HG03520 (cell line): ENCODE measurements around the gene MDC1.
"Not testable (repeated sequence)": the region's sequence is repeated elsewhere in the genome, so short reads cannot be mapped to it uniquely, and the experiment has no call there.

Source experiments
- ATAC-seq: cut with Tn5 transposase; IDR thresholded peaks from one replicate; pipeline ENCODE4 v1.9.1; 2021; ENCODE audit warnings: mild to moderate bottlenecking, moderate library complexity; ENCODE audit not compliant: unreplicated experiment

MDC1 gene

DNA sequence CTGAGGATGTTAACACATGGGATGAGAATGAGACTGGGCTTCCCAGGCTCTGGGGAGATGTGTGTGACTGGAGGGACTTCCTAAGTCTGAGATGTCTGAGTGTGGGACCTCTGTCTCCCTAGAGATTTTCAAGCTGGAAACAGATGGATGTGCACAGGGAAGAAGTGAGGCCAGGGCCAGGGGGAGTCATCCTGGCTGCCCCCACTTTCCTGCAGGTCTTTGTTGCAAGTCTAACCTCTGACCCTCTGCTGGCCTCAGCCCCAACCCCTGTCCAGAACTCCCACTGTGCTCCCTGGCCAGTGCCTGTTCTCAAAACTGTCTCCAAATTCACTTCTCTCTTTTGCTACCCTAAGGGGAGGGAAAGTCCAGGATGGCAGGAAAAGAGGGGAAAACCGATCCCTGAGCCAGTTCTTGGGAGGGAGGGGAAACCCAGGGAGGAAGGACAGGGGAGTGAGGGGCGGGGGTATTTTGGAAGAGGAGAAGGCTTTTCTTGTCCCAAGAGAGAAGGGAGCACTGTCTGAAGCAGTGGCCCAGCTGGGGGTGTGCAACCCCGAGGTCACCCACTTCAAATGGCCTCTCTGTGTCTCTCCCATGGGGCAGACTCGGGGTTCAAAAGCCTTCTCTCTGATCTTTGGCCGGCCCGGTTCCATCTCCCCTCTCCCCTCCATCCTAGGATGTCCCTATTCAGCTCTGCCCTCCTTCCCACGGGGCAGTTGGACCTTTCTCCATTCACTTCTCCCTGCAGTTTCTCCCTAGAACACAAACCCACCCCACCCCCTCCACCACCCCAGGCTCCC is 33.7 kb downstream of the MDC1 start:
- ATAC-seq: no peak

DNA sequence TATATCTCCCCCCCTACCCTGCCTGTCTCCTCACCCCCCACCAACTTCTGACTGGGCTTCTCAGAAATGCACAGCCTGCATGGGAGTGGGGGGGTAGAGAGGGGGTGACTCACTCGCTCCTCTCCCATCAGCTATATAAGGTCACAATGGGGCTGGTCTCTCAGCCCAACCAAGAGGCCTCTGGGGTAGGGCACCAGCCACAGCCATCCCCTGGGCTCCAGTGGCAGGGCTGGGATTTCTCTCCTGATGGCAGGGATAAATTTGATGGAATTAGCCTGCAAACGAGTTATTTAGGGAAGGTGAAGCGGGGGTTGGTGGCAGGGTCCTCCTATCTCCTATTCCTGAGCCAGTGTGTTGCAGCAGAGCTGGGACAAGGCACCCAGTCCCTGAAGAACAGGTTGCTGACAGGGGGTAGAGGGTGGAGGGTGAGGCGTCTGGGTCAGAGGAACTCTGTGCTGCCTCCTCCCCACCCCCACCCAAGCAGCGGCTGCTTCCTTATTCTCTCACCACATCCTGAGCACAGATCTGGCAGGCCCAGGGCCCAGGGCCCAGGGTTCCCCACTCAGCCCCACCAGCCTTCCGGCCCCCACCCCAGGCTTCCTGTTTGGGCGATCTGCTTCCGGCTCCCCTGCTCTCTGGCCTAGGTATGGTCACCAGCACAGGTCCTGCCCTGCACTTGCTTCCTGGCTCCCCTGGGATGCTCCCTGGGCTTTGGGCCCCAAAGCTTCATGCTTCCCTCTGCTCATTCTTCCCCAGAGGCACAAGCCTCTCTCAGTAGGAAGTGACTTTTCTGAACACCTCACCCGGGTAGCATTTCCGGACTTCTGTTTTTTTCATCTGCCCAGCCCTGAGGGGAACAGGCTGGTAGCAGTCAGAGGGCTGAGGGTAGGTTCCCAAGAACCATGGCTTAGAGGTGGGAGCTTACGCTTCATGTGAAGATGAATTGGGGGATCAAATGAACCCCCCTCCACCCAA is 34.7 kb downstream of the MDC1 start:
- ATAC-seq: no peak

DNA sequence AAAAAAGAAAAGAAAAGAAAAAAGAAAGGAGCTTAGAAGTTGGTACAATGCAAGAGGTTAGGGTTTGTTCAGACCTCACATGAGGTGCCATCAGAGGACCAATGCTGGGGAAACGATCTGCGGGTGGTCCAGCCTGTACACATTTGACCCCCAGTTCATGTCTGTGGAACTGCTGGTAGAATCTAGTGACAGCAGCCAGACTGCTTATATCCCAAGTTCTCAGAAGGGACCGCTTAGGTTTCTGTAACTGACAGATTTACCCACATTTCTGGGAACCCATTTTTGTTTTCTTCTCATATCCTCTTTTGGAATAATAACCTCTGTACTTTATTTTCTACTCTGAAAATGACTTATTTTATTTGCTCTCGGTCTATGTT is 35.3 kb downstream of the MDC1 start:
- ATAC-seq: no peak

- no peak for ATAC-seq
Measured at GRCh38 chr6:30679765-30680535, 37.1 kb downstream of the MDC1 start.

GRCh38 chr6:30678964-30679726 is 37.9 kb downstream of the MDC1 start:
- no peak for ATAC-seq

DNA sequence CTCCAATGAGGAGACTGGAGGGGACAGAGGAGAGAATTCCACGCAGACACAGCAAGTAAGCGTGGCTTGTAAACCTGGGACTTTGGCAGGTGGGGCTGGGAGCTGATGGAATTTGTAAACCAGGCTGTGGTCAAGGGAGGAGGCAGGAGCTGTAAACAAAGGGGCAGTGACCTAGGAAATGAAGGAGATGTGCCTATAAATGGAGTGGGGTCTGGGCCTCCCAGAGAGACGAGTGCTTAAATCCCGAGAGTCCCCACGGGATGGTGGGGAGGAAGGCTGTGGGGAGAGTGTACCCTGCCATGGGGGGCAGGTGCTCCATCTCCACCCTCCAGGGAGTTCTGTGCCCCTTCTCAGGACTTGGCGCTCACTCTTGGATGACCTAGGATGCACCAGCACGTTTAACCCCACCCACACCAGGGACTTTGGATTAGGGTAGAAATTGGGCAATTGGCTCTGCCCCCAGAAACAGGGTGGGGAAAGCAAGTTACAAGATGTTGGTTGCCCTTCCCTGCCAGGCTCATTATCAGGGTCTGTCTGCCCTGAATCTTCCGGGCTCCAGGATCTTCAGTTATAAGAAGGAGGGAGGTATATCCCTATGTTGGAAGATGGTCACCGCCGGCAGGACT is 40.3 kb downstream of the MDC1 start:
- no peak for ATAC-seq

GRCh38 chr6:30672445-30673253 is 44.4 kb downstream of the MDC1 start, which contains the start of gene DHX16:
Gene DHX16, minus strand, starts transcription at chr6:30673006. Its CDS starts 165 bp downstream, at chr6:30672841.
- peak; percentile 57 for ATAC-seq

GRCh38 chr6:30670760-30671527 is 46.1 kb downstream of the MDC1 start:
- ATAC-seq: no peak

- ATAC-seq: not testable (repeated sequence)
Measured at GRCh38 chr6:30666300-30666699, 50.8 kb downstream of the MDC1 start.

GRCh38 chr6:30664994-30665767 is 51.9 kb downstream of the MDC1 start:
- no peak for ATAC-seq

GRCh38 chr6:30657922-30658321 is 59.2 kb downstream of the MDC1 start:
- ATAC-seq: not testable (repeated sequence)

GRCh38 chr6:30657454-30657853 is 59.6 kb downstream of the MDC1 start:
- no peak for ATAC-seq

DNA sequence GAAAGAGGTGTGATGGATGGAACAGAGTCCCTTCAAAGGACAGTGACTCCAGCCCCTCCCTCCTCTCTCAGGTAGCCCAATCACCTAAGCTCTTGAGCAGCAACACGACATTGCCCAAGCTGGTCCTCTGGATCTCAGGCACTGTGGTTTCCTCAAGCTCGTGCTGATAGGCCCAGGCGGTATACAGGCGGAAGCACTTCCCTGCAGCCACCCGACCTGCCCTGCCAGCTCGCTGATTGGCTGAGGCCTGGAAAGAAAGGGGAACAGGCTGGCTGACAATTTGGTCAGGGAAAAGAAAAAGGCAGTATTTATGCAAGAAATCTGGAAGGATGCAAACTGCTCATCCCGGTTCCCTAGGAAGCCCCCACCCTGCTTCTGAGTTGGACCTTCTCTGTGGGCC is 60.6 kb downstream of the MDC1 start:
- ATAC-seq: no peak

DNA sequence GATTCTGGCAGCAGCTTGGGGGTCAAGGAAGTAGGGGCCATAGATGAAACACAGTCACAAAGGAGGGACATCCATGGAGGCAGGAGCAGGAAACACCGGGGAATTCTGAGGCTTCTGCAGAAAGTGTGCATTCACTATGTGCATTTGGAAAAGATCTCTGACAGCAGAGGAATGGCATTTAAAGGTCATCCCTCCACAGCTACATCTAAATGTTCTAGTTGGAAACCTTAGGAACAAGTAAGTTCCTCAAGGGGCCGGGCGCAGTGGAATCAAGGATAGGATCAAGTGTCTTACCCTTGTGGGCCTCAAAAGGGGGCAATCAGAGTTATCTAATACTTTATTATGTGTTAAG is 61.4 kb downstream of the MDC1 start:
- no peak for ATAC-seq

DNA sequence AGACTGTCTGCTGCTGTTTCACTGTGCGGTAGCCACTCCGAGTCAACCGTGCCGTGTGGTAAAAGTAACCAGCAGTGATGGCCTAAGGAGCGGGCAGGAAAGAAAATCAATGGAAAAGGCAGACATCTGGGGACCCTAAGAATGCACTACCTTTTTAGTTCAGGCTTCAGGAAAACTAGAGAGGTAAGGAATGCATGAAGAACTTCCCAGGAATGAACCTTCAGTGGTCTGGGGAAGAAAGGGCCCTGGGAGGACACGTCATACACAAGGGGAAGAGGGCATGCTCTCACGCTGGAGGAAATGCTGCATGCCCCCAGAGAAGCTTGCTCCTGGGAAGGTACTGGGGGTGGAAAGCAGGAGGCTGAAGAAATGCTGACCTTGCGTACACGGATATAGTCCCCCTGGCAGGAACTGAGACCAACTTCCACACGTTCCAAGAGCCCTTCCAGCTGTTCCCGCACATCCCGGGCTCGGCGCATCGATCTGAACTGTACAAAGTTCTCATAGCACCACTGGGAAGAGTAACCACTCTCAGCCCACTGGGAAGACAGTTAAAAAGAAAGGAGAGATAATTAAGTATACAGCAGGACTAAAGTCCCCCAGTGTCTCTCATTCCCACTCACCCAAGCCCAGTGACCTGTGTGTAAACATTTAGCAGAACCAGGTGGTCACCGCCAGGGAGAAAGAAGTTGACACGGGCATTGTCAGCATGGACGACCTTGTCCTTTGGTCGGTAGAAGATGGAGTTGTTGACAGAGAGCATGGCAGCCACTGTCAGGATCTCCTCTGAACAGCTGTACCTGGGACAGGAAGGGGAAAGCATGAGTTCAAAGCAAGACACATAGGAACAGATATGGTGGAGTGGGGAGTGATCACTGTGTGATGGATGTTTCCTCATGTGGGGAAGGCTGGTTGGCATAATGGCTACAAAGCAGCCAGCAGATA is 62.0 kb downstream of the MDC1 start:
- no peak for ATAC-seq

- ATAC-seq: no peak
Measured at GRCh38 chr6:30651143-30651542, 65.9 kb downstream of the MDC1 start.
